B cell (primary cell): Measurements from ENCODE around the gene EGFR. TPM values are rescaled to one million over a fixed set of nuclear protein-coding genes. Genes with fewer than 3 reads are reported as not detected.

Experiments
- ATAC-seq: fragments of 200-7000 bp; cut with Tn5 transposase; one replicate; pipeline ENCODE4 v1.10.0; 2021; ENCODE audit warnings: low read depth, mild to moderate bottlenecking, moderate number of reproducible peaks, moderate library complexity
- CTCF ChIA-PET: fragments of 350-600 bp; sonication (Branson Sonifier 250); formaldehyde crosslinking; loops from one replicate; lab custom pipeline; 2021; ENCODE audit warnings: antibody characterized with exemption, inconsistent platforms; lab: Charles Lee
- POLR2A ChIA-PET: fragments of 350-600 bp; sonication (Branson Sonifier 250); formaldehyde crosslinking; loops from one replicate; lab custom pipeline; 2021; ENCODE audit warnings: antibody characterized with exemption; lab: Charles Lee
- DNase-seq: peaks from one replicate; pipeline ENCODE4 v3.0.0; 2013
- H2AFZ ChIP-seq: 2 replicates; pipeline ENCODE4 v1.6.1; 2012; ENCODE audit warnings: mild to moderate bottlenecking, low read depth, low read length; ENCODE audit not compliant: insufficient read depth, poor library complexity, severe bottlenecking
- H3K27ac ChIP-seq, 2 donors: 1 replicate in 1 of 2; 2 replicates in 1 of 2; pipeline ENCODE4 v1.5.1; 2012 to 2013; ENCODE audit warnings: low read length in 2 of 2, mild to moderate bottlenecking in 2 of 2, moderate library complexity in 1 of 2
- H3K27me3 ChIP-seq, 4 experiments: fragments of 200-600 bp in 1 of 4; sonication (generic) in 1 of 4; replicated peaks in 1 of 4; 1 replicate in 2 of 4; 2 replicates in 2 of 4; pipeline versions ENCODE4 v1.6.1 to v1.7.0; 2013 to 2016; ENCODE audit warnings: low read length in 3 of 4, mild to moderate bottlenecking in 2 of 4, mixed read lengths in 1 of 4, moderate library complexity in 1 of 4; ENCODE audit not compliant: insufficient read depth in 4 of 4, control insufficient read depth in 3 of 4; ENCODE audit errors: control extremely low read depth in 1 of 4
- H3K36me3 ChIP-seq, 2 experiments: replicated peaks in 1 of 2; 1 replicate in 1 of 2; 2 replicates in 1 of 2; pipeline versions ENCODE4 v1.6.1 to v1.7.1; 2013; ENCODE audit warnings: low read length in 1 of 2; ENCODE audit not compliant: insufficient read depth in 2 of 2, control insufficient read depth in 1 of 2; ENCODE audit errors: control extremely low read depth in 1 of 2, extremely low read depth in 1 of 2
- H3K4me1 ChIP-seq, 2 donors: fragments of 200-600 bp in 1 of 2; sonication (generic) in 1 of 2; 1 replicate in 1 of 2; 2 replicates in 1 of 2; pipeline versions ENCODE4 v1.5.1 to v1.6.1; 2013 to 2017; ENCODE audit warnings: low read length in 2 of 2; ENCODE audit not compliant: control insufficient read depth in 2 of 2, insufficient read depth in 2 of 2
- H3K4me2 ChIP-seq: replicated peaks from 2 replicates; pipeline ENCODE3; 2012; ENCODE audit warnings: mild to moderate bottlenecking, low read depth, low read length; ENCODE audit not compliant: poor library complexity, severe bottlenecking
- H3K4me3 ChIP-seq, 5 experiments: fragments of 200-600 bp in 1 of 5; sonication (generic) in 1 of 5; 1 replicate in 3 of 5; 2 replicates in 2 of 5; pipeline versions ENCODE4 v1.5.1 to v1.7.0; 2011 to 2016; ENCODE audit warnings: low read length in 4 of 5, mild to moderate bottlenecking in 4 of 5, low read depth in 2 of 5, control low read depth in 1 of 5, moderate library complexity in 1 of 5; ENCODE audit not compliant: insufficient read depth in 1 of 5; ENCODE audit errors: control extremely low read depth in 1 of 5, extremely low read depth in 1 of 5
- H3K79me2 ChIP-seq: fragments of 200-600 bp; sonication (generic); one replicate; pipeline ENCODE4 v1.6.0; 2016; ENCODE audit warnings: low read length; ENCODE audit not compliant: control insufficient read depth, insufficient read depth
- H3K9ac ChIP-seq: fragments of 200-600 bp; sonication (generic); 2 replicates; pipeline ENCODE4 v1.6.1; 2017; ENCODE audit warnings: mild to moderate bottlenecking, low read length, moderate library complexity
- H3K9me3 ChIP-seq, 3 donors: one replicate each; pipeline versions ENCODE4 v1.6.1 to v1.7.1; 2013; ENCODE audit warnings: low read length in 2 of 3; ENCODE audit not compliant: control insufficient read depth in 2 of 3, insufficient read depth in 1 of 3; ENCODE audit errors: control extremely low read depth in 1 of 3
- H4K20me1 ChIP-seq: 2 replicates; pipeline ENCODE4 v1.6.0; 2012; ENCODE audit warnings: mild to moderate bottlenecking, low read length; ENCODE audit not compliant: insufficient read depth, control insufficient read depth, poor library complexity, severe bottlenecking
- H3K27ac Mint-ChIP-seq: one replicate; pipeline ENCODE4 v1.8.0; 2021; ENCODE audit warnings: mixed read lengths
- H3K27me3 Mint-ChIP-seq: one replicate; pipeline ENCODE4 v1.8.0; 2021; ENCODE audit warnings: mixed read lengths
- H3K4me1 Mint-ChIP-seq: one replicate; pipeline ENCODE4 v1.8.0; 2021; ENCODE audit warnings: mixed read lengths
- H3K4me3 Mint-ChIP-seq: one replicate; pipeline ENCODE4 v1.8.0; 2021; ENCODE audit warnings: mixed read lengths
- H3K9me3 Mint-ChIP-seq: one replicate; pipeline ENCODE4 v1.8.0; 2022; ENCODE audit warnings: mixed read lengths; ENCODE audit not compliant: insufficient read depth
- CTCF ChIP-seq: fragments of 200-600 bp; IDR thresholded peaks from one replicate; pipeline ENCODE4 v1.8.0; 2022; ENCODE audit warnings: antibody characterized with exemption, mild to moderate bottlenecking
- EZH2 ChIP-seq: IDR thresholded peaks from 2 replicates; pipeline ENCODE4 v1.6.1; 2012; ENCODE audit warnings: borderline replicate concordance, low read depth, mild to moderate bottlenecking, moderate library complexity, low read length; ENCODE audit not compliant: insufficient read depth, poor library complexity, severe bottlenecking
- WGBS: methylation state at CpG from one replicate; pipeline ENCODE4 v1.1.5; 2013; ENCODE audit warnings: missing lambda C conversion rate; ENCODE audit not compliant: insufficient coverage; 5-methylcytosine and 5-hydroxymethylcytosine counted together
- intact Hi-C: fragments of 100-400 bp; cut with micrococcal nuclease; formaldehyde crosslinking; loops from one replicate; pipeline ENCODE4 v1.10.0; 2022
- polyA plus RNA-seq: library from polyadenylated mRNA; depleted of rRNA; stranded (reverse); fragments of >200 nt; gene quantifications from 2 replicates; pipeline ENCODE4 v1.2.3, GENCODE V29; 2012
- total RNA-seq, 2 donors: library from RNA; stranded (reverse); fragments of 120-200 nt in 1 of 2; gene quantifications; 1 replicate in 1 of 2; 2 replicates in 1 of 2; pipeline versions ENCODE4 v1.2.3 to v1.2.4, GENCODE V29; 2013 to 2022

Gene EGFR
- total and polyA plus RNA-seq, 2 donors (not counting 1 experiment from before 2014, with no cell fraction given), result not detected

DNA sequence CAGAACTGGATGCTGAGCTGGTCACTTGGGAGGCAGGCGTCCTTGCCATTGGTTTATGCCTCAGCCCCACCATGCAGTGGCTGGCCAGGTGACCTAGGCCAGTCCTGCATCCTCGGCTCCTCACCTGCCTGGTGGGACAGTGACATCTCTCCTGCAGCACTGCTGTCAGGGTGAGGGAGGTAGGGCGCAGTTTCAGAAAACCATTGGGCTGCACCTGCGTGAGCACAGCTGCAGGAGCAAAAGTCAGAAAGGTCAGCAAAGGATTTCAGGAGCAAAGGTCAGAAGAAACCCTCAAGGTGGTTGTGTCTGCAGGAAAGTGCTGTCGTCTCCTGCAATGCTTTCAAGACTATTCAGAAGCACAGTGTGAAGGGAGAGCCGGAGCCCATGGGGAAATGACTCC is 48.1 kb downstream of the EGFR start:
- Histone ChIP-seq H3K27ac (no peak overlapping the region), H4K20me1 (no peaks in the 10 kb centered on the region), H3K4me3 (no peak overlapping the region), H3K4me2 (no peak overlapping the region), H3K36me3 (no peaks in the 10 kb centered on the region), H3K4me1 (no peaks in the 10 kb centered on the region), H3K9ac (no peak overlapping the region), H3K9me3 (no peaks in the 10 kb centered on the region), H3K79me2 (no peaks in the 10 kb centered on the region), H3K27me3 (peaks cover 0 to 10% (median 3%) of the 10 kb centered on the region in 4 experiments), H2AFZ (no peak overlapping the region)
- 85% methylated on average over 6 of the region's 6 CpGs for WGBS
- ATAC-seq (no peak), DNase-seq (no peak)
- peaks cover 34% of the 10 kb centered on the region for H3K27me3 Mint-ChIP-seq
- CTCF ChIA-PET, result no interaction called here
- TF ChIP-seq EZH2, result no peak
- no peak for TF ChIP-seq CTCF
- POLR2A ChIA-PET, result no interaction called here
- no peaks in the 10 kb centered on the region for H3K9me3 Mint-ChIP-seq
- no peak overlapping the region for H3K27ac Mint-ChIP-seq
- intact Hi-C loops, result no loop called here
- H3K4me1 Mint-ChIP-seq, result peaks cover 2% of the 10 kb centered on the region
- no peak overlapping the region for H3K4me3 Mint-ChIP-seq

DNA sequence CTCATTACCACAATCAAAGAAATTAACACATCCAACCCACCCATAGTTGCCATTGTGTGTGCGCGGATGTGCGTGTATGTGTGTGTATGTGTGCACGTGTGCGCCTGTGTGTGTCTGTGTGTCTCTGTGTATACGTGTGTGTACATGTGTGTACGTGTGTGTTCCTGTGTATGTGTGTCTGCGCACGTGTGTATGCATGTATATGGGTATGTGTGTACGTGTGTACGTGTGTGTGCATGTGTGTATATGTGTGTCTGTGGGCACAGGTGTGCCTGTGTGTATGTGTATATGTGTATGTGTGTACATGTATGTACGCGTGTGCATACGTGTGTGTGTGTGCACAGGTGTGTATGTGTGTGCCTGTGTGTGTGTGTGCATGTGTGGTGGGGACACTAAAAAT is 48.9 kb downstream of the EGFR start:
- ChIA-PET CTCF (no interaction called here), POLR2A (no interaction called here)
- WGBS, result 88% methylated on average over 11 of the region's 14 CpGs
- peaks cover 26% of the 10 kb centered on the region for H3K27me3 Mint-ChIP-seq
- peaks cover 0 to under 1% of the 10 kb centered on the region in 2 donors for H3K4me1 ChIP-seq
- no peaks in the 10 kb centered on the region for H3K36me3 ChIP-seq
- no peak overlapping the region for H3K4me3 ChIP-seq
- H3K9ac ChIP-seq, result no peak overlapping the region
- no peaks in the 10 kb centered on the region for H3K79me2 ChIP-seq
- H2AFZ ChIP-seq, result no peak overlapping the region
- H3K4me1 Mint-ChIP-seq, result peaks cover 2% of the 10 kb centered on the region
- H3K9me3 Mint-ChIP-seq, result no peaks in the 10 kb centered on the region
- no peak for ATAC-seq
- H3K4me3 Mint-ChIP-seq, result no peak overlapping the region
- no peak overlapping the region for H3K27ac Mint-ChIP-seq
- no peak overlapping the region for H3K4me2 ChIP-seq
- peaks cover 0 to 10% (median 3%) of the 10 kb centered on the region in 4 experiments for H3K27me3 ChIP-seq
- DNase-seq, result no peak
- no peak for TF ChIP-seq CTCF
- TF ChIP-seq EZH2, result no peak
- intact Hi-C loops, result no loop called here
- H4K20me1 ChIP-seq, result no peaks in the 10 kb centered on the region
- H3K27ac ChIP-seq, result no peak overlapping the region
- H3K9me3 ChIP-seq, result no peaks in the 10 kb centered on the region
